Measurements from ENCODE around the gene VAV2.

DNA sequence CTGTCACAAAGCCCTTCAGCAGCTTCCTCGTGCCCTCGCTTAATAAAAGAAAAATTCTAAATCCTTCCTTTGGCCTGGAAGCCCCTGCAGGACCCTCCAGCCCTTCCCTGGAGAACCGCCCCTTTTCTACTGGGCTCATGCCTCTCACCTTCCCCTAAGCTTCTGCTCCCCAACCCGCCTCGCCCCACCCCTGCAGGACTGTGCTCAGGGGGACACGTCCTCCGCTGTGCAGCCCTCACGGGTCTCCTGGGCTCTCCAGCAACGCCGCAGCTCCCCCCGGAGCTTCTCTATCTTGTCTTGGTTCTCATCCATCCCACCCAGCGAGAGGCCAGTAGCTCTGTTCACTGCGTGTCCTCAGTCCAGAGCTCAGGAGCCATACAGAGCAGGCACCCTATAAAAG, 188.4 kb downstream of the VAV2 start:
- TF ChIP-seq, protein P1, sequence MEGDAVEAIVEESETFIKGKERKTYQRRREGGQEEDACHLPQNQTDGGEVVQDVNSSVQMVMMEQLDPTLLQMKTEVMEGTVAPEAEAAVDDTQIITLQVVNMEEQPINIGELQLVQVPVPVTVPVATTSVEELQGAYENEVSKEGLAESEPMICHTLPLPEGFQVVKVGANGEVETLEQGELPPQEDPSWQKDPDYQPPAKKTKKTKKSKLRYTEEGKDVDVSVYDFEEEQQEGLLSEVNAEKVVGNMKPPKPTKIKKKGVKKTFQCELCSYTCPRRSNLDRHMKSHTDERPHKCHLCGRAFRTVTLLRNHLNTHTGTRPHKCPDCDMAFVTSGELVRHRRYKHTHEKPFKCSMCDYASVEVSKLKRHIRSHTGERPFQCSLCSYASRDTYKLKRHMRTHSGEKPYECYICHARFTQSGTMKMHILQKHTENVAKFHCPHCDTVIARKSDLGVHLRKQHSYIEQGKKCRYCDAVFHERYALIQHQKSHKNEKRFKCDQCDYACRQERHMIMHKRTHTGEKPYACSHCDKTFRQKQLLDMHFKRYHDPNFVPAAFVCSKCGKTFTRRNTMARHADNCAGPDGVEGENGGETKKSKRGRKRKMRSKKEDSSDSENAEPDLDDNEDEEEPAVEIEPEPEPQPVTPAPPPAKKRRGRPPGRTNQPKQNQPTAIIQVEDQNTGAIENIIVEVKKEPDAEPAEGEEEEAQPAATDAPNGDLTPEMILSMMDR (IDR thresholded peaks at IDR 0.05): no peak
- no peak for TF ChIP-seq POLR2A (IDR thresholded peaks at IDR 0.05)

Data from heart left ventricle (tissue), 13 donors.